ENCODE results near the gene ZFYVE26.
"Not testable (repeated sequence)": the region's sequence is repeated elsewhere in the genome, so short reads cannot be mapped to it uniquely, and the experiment has no call there.

The ZFYVE26 gene

DNA sequence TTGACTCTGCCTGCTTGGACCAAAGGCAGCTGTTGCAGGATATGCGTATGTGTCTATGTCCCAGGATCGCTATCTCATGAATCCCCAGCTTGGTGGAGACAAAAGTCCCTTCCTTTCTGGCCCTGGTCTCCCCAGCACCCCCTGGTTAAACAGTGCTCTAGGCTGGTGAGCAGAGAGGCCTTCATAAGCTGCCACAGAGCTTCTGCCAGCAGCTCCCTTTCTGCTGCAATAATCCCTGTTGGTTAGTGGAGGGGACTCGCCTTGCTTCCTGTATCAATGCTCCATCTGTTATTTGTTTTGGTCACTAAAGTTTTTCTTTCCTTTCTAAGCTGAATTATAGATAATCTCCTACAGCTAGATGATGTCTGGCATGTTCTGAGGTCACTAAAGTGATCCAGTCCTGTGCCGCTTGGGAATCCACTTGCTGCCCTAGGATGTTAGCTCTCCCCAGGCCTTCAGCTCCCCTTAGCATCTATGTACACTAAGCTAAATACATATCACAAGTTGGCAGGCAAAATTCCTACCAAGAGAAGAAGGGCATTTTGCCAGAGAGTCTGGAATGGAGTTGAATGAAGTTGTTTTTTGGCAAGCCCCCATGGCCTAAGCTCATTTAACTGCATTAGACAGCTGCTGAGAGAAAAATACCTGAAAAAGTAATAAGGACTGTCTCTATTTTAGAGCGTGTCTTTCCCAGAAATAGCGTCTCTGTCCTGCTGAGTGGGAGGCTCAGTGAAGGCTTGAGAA lies 66.9 kb downstream of the ZFYVE26 start:
- DNase-seq, result no peak

- no peak for DNase-seq
Observed at GRCh38 chr14:67748312-67748711, 68.1 kb downstream of the ZFYVE26 start.

- DNase-seq, result no peak
Observed at GRCh38 chr14:67746927-67747326, 69.5 kb downstream of the ZFYVE26 start.

- no peak for DNase-seq
Observed at GRCh38 chr14:67744046-67744445, 72.3 kb downstream of the ZFYVE26 start.

DNA sequence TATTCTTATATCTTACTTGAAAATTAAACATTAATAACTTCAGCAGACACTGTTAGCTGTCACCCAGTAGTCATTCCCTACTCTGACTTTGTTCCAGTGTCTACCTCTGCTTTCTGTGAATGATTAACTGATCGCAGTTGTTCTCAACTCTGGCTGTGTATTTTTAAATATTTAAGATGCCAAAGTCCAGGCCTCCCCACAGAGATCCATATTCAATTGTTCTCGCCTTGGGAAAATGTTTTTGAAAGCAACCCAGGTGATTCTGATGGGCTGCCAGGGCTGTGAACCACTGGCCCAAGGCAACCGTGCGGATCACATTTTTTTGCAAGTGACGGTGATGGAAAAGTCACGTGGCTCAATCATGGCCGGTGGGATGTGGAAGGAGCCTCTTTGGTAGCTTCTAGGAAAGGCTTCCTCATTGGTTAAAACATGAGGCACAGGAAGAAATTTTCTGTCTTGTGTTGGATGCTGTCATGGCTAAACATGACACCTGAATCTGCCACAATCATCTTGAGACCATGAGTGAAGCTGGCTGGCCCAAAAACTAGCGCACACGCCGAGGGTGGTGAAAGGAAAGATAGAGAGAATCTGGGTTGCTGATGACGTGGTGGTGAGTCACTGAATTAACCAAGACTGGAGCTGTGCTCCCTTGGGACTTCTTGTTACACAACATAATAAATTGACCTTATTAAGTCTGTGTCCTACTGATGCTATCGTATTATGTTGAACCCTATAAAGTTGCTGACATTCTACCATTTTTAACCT lies 77.5 kb downstream of the ZFYVE26 start:
- DNase-seq, result no peak

DNA sequence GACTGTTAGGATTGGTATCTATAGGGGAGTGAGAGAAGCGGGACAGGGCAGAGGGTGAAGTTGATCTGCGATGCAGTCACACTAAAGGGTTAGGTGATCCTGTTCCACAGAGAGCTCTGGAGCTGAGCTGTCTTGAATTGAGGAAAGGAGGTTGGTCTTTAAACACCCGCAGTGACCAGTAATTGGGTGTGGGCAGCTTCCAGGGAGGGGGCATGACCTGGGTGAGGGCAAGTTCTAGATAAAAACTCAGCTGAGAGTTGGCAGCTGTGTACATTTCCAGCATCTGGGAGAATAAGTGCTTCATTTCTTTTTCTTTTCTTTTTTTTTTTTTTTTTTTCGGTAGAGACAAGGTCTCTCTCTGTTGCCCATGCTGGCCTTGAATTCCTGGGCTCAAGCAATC lies 79.6 kb downstream of the ZFYVE26 start:
- no peak for DNase-seq

GRCh38 chr14:67735336-67736147 lies 80.8 kb downstream of the ZFYVE26 start:
- no peak for DNase-seq

GRCh38 chr14:67734675-67735074 lies 81.7 kb downstream of the ZFYVE26 start:
- no peak for DNase-seq

- DNase-seq, result no peak
Observed at GRCh38 chr14:67733616-67734015, 82.8 kb downstream of the ZFYVE26 start.

DNA sequence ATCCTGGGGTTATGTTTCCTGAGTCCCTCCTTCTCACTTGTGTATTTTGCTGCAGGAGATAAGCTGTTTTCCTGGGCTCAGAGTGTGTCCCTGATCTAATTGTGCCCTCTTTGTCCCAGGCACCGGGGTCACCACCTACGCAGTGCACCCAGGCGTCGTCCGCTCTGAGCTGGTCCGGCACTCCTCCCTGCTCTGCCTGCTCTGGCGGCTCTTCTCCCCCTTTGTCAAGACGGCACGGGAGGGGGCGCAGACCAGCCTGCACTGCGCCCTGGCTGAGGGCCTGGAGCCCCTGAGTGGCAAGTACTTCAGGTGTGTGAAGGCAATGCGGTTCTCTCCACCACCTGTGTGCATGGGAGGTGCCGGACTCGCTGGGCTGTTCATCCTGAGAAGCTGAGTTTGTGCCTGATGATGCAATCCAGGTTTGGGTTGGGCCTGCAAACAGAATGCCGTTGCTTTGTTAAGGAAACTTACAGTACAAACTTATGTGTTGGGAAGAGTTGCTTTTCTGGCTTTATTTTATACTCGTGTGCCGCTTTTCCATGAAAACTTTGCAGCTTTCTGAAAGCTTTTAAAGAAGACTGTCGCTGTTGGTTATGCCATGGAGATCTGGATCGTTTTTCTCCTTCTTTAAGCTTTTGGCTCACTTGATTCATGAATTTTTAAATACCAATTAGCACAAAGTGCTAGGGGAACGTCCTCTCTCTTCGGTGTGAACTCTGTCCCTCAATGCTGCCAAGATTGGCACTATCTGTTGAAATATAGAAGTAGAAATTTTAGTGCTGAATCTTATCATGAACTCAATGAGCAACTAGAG lies 87.1 kb downstream of the ZFYVE26 start:
- no peak for DNase-seq

DNA sequence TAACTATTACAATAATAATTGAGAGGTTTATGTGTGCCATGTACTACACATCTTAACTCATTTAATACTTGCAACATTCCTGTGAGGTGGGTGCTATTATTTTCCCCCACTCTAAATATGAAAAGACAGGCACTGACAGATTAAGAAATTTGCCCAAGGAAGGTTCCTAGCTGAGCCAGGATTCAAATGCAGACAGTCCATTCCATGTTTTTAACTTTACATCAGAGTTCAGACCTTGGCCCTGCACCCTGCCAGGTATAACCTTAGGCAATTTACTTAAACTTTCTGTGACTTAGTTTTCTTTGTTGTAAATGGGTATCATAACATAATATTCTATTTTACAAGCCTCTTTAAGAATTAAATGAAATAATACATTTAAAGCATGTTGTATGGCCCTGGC lies 88.1 kb downstream of the ZFYVE26 start:
- no peak for DNase-seq

- DNase-seq, result no peak
Observed at GRCh38 chr14:67727361-67727760, 89.0 kb downstream of the ZFYVE26 start.

DNA sequence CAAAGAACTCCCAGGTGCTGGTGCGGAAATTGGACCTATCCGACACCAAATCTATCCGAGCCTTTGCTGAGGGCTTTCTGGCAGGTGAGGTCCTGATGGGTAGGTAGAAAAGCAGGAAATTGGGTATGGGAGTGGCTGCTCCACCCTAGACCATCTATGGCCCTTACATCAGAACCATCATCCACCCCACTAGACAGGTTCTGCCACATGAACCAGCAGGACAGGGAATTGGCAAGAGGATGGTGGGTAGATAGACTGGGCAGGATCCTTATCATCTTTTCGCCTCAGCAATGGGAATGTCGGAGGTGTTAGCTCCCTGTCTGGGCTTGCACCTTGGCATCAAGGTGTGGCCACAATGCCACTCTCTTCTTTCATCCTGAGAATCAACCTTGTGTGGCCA lies 91.2 kb downstream of the ZFYVE26 start:
- DNase-seq, result no peak

GRCh38 chr14:67722293-67722692 lies 94.1 kb downstream of the ZFYVE26 start:
- DNase-seq, result no peak

DNA sequence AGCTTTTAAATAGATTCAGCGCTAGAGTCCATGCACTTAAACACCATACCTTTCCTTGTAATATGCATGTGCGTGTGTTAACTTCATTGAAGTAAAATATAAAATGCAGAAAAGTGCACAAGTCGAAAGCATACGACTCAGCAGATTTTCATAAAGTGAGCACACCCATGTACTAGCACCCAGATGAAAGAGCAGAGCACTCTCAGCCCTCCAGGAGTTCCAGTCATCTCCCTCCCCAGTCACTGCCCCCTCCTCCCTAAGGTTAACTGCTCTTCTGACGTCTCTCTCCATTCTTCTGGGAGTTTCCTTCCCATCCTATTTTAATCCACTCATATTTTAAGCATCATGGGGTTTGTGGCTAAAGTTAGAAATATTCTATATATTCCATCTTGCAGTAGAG lies 94.5 kb downstream of the ZFYVE26 start:
- no peak for DNase-seq

DNA sequence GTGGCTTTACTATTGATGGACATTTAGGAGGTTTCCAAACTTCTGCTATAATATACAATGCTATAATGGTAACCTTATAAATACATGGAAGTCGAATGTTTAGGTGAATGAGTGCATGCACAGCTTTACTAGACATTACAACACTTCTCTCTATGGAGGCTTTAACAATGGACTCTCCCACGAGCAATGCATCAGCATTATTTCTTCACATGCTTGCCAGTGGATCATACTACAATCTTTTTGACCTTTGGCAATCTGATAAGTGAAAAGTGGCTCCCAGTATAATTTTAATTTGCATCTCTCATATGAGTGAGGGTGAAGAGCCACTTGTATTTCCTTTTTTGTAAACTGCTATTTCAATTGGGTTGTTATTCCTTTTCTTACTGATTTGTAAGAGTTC lies 96.5 kb downstream of the ZFYVE26 start:
- DNase-seq, result no peak

GRCh38 chr14:67719385-67719784 lies 97.0 kb downstream of the ZFYVE26 start:
- DNase-seq, result not testable (repeated sequence)

- DNase-seq, result no peak
Observed at GRCh38 chr14:67718265-67718664, 98.1 kb downstream of the ZFYVE26 start.

DNA sequence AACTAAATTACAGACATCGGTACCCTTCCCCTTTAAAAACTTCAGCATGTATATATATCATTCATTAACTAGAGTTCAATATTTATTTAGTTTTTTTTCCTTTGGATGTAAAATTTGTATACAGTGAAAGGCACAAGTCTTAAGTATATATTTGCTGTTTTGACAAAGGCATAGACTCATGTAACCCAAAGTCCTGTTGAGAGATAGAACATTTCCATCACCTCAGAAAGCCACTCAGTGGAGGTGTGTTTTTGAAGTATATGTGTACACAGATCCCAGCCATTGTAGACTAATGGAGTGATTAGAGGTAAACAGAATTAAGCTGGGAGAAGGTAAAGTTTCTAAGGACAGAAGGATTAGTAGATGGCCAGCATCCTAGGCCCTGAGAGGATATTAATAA lies 99.3 kb downstream of the ZFYVE26 start:
- no peak for DNase-seq

DNA sequence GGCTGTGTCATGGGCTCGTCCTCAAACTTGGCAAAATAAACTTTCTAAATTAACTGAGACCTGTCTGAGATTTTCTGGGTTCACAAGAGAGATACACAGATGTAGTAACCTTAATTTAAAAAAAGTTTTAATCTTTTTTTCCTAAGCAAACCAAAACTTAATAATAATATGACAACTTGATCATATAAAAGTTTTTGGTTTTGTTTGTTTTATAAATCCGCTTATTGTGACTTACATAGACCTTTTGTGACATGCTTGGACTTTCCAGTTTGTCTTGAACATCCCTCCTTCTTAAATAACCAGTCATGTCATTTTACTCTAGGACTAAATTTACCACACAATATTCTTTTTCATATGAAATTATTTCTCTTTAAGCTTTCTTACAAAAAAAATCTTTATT lies 106.2 kb downstream of the ZFYVE26 start:
- no peak for DNase-seq

GRCh38 chr14:67709796-67710195 lies 106.6 kb downstream of the ZFYVE26 start:
- not testable (repeated sequence) for DNase-seq

- DNase-seq, result not testable (repeated sequence)
Observed at GRCh38 chr14:67709346-67709745, 107.0 kb downstream of the ZFYVE26 start.

DNA sequence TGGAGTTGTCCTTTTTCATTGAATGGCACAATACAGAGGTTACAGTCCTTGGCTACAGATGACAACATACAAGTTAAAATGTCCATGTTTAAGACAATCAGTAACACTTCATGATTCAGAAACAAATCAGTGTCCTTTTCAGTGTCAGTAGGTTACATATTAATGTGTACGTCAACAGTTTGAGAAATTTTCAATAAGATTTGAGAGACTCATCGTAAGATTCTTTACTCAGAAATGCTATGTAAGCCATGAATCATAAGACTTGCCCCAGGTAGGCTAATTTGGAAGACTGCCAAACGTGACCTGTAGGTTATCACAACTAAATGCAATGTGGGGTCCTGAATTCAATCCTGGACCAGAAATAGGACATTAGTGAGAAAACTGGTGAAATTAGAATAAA lies 111.2 kb downstream of the ZFYVE26 start:
- no peak for DNase-seq
